Uterus (tissue), 4 donors: Measurements from ENCODE around the gene RPS27. TPM values are rescaled to one million over a fixed set of nuclear protein-coding genes. Genes with fewer than 3 reads are reported as not detected.

ENCODE experiments used
- DNase-seq, 2 donors: peaks; one replicate each; pipeline ENCODE4 v3.0.0-alpha.2; 2019 to 2020
- H3K27ac ChIP-seq, 2 donors: fragments of 200-600 bp; sonication (generic); 1 replicate in 1 of 2; 2 replicates in 1 of 2; pipeline ENCODE4 v1.5.1; 2016 to 2018
- H3K27me3 ChIP-seq, 2 donors: fragments of 200-600 bp; sonication (generic); one replicate each; pipeline ENCODE4 v1.5.1; 2018 to 2019; ENCODE audit warnings: control low read depth in 1 of 2
- H3K36me3 ChIP-seq, 2 donors: fragments of 200-600 bp; sonication (generic); one replicate each; pipeline ENCODE4 v1.5.1; 2019; ENCODE audit warnings: control low read depth in 1 of 2
- H3K4me1 ChIP-seq, 2 donors: fragments of 200-600 bp; sonication (generic); one replicate each; pipeline ENCODE4 v1.5.1; 2018 to 2019; ENCODE audit warnings: control low read depth in 1 of 2
- H3K4me3 ChIP-seq, 2 donors: fragments of 200-600 bp; sonication (generic); 1 replicate in 1 of 2; 2 replicates in 1 of 2; pipeline ENCODE4 v1.5.1; 2018 to 2019; ENCODE audit warnings: mild to moderate bottlenecking in 1 of 2
- H3K9me3 ChIP-seq, 2 donors: fragments of 200-600 bp; sonication (generic); one replicate each; pipeline ENCODE4 v1.5.1; 2019; ENCODE audit warnings: control low read depth in 1 of 2
- POLR2A ChIP-seq, 2 donors: fragments of 450-650 bp; IDR thresholded peaks; one replicate each; pipeline ENCODE4 v1.6.1; 2016; ENCODE audit warnings: antibody characterized with exemption in 2 of 2, mild to moderate bottlenecking in 1 of 2, moderate library complexity in 1 of 2
- intact Hi-C: fragments of 100-400 bp; cut with DNase I; formaldehyde crosslinking; loops from one replicate; pipeline ENCODE4 v1.15.1; 2023; ENCODE audit warnings: low total_unique reads
- total RNA-seq, 4 donors: library from RNA; depleted of rRNA in 3 of 4; stranded (reverse); fragments of >200 nt in 3 of 4; gene quantifications; one replicate each; pipeline versions ENCODE4 v1.1.0 to v1.2.4, GENCODE V29; 2014 to 2023
- TF ChIP-seq, protein P1 (sequence below), 4 experiments: fragments of 200-600 bp in 2 of 4; fragments of 450-650 bp in 2 of 4; sonication (generic) in 2 of 4; IDR thresholded peaks; one replicate each; pipeline ENCODE4 v1.5.1; 2016 to 2019; ENCODE audit warnings: antibody characterized with exemption in 4 of 4, mild to moderate bottlenecking in 2 of 4, moderate library complexity in 1 of 4
- donor health status: DM: yes; HTN: yes; CAD: no.

The RPS27 gene
- total RNA-seq, 4 donors from 2014 or later, result 826 to 6,388 (median 2,664) TPM

DNA sequence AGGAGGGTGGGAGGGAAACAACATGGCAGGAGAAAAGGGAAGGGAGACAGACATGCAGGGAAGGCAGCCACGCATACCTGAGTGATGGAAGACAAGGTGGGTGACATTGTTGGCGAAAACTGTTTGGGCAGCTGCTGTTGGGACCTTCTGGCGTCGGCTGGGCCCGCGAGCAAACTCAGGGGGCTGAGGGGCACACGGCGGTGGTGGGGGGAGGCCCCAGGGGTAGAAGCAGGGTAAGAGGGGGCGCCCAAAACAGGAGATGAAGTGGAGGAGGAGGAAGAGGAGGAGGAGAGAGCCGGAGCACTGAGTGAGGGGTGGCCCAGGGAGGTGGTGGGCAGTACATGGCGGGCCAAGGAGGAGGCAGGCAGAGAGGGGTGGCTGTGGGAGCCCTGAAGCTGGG, 39.4 kb upstream of the RPS27 start:
- intact Hi-C loops, result no loop called here
- no peak for DNase-seq
- H3K9me3 ChIP-seq, result no peaks in the 10 kb centered on the region
- no peak overlapping the region for H3K27ac ChIP-seq
- peaks cover 0 to 4% of the 10 kb centered on the region in 2 donors for H3K4me1 ChIP-seq
- no peaks in the 10 kb centered on the region for H3K27me3 ChIP-seq
- TF ChIP-seq POLR2A (IDR thresholded peaks at IDR 0.05), result no peak
- TF ChIP-seq, protein P1, sequence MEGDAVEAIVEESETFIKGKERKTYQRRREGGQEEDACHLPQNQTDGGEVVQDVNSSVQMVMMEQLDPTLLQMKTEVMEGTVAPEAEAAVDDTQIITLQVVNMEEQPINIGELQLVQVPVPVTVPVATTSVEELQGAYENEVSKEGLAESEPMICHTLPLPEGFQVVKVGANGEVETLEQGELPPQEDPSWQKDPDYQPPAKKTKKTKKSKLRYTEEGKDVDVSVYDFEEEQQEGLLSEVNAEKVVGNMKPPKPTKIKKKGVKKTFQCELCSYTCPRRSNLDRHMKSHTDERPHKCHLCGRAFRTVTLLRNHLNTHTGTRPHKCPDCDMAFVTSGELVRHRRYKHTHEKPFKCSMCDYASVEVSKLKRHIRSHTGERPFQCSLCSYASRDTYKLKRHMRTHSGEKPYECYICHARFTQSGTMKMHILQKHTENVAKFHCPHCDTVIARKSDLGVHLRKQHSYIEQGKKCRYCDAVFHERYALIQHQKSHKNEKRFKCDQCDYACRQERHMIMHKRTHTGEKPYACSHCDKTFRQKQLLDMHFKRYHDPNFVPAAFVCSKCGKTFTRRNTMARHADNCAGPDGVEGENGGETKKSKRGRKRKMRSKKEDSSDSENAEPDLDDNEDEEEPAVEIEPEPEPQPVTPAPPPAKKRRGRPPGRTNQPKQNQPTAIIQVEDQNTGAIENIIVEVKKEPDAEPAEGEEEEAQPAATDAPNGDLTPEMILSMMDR (IDR thresholded peaks at IDR 0.05), result no peak
- no peak overlapping the region for H3K4me3 ChIP-seq
- no peaks in the 10 kb centered on the region for H3K36me3 ChIP-seq

DNA sequence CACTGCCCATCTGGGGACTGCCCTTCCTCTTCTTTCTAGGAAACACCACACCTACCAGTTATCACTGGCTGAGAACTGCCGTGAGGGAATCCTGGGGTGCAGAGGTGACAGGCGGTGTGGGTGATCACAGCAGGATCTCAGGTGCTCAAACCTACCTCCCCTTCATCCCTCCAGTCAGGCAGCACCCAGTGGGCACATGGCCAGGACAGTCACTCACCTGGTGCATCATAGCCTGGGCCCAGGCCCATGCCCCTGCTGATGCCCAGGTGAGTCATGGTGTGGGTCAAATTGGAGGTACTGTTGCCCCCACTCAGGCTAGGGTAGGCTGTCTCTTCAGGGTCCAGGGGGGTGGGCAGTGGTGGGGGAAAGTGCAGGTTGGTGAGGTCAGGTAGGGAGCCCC, 38.8 kb upstream of the RPS27 start:
- intact Hi-C loops, result no loop called here
- DNase-seq, result no peak
- peaks cover 3 to 10% of the 10 kb centered on the region in 2 donors for H3K4me1 ChIP-seq
- TF ChIP-seq, protein P1 (IDR thresholded peaks at IDR 0.05), result no peak
- TF ChIP-seq POLR2A (IDR thresholded peaks at IDR 0.05), result no peak
- H3K9me3 ChIP-seq, result no peaks in the 10 kb centered on the region
- H3K36me3 ChIP-seq, result no peaks in the 10 kb centered on the region
- H3K27ac ChIP-seq, result no peak overlapping the region
- H3K27me3 ChIP-seq, result no peaks in the 10 kb centered on the region
- no peak overlapping the region for H3K4me3 ChIP-seq

DNA sequence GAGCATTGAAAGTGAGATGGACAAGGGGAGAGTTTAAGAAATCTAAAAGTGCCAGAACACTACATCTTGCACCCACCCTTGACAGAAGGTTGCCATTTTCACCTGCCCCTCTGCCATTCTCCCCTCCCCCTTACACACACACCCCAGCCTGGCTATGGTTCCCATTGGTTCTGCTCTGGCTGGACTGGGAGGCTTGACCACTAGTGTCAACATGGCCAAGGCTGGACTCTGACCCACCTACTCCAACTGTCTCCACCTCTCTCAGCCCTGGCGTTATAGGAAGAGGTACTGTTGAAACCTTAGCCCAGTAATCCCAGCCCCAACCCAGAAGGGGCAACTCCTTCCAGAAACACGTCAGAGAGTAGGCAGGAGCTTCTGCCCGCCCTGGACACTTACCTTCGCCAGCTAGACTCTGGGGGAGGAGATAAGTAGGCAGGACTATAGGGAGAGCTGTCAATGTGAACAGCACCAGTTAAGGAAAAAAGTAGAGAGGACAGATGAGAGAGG, 36.6 kb upstream of the RPS27 start:
- Histone ChIP-seq H3K4me1 (peaks cover 6 to 12% of the 10 kb centered on the region in 2 donors), H3K9me3 (no peaks in the 10 kb centered on the region), H3K36me3 (no peaks in the 10 kb centered on the region), H3K27me3 (no peaks in the 10 kb centered on the region), H3K27ac (no peak overlapping the region), H3K4me3 (no peak overlapping the region)
- no peak for TF ChIP-seq POLR2A (IDR thresholded peaks at IDR 0.05)
- TF ChIP-seq, protein P1 (IDR thresholded peaks at IDR 0.05), result no peak
- intact Hi-C loops, result no loop called here
- no peak for DNase-seq

DNA sequence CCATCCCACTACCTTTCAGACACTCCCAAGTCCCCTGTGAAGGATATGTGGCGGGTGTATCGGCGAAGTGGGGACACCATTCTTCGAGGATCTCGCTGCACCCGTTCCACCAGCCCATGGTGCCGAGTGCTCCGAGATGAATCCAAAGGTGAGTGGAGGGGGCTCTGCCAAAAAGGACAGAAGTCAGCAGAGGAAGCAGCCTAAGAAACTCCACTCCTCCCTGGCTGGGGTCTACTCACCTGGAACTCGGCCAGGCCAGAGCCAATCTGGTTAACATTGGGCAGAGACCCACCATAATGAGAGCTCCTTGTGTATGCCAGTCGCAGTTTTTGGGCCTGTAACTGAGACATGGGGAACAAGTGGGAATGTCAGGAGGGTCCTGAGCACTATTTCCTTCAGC, 35.7 kb upstream of the RPS27 start:
- Histone ChIP-seq H3K4me3 (no peak overlapping the region), H3K9me3 (no peaks in the 10 kb centered on the region), H3K36me3 (no peaks in the 10 kb centered on the region), H3K27ac (no peak overlapping the region), H3K27me3 (no peaks in the 10 kb centered on the region), H3K4me1 (peaks cover 6 to 12% of the 10 kb centered on the region in 2 donors)
- intact Hi-C loops, result no loop called here
- TF ChIP-seq, protein P1 (IDR thresholded peaks at IDR 0.05), result no peak
- TF ChIP-seq POLR2A (IDR thresholded peaks at IDR 0.05), result no peak
- DNase-seq, result no peak

DNA sequence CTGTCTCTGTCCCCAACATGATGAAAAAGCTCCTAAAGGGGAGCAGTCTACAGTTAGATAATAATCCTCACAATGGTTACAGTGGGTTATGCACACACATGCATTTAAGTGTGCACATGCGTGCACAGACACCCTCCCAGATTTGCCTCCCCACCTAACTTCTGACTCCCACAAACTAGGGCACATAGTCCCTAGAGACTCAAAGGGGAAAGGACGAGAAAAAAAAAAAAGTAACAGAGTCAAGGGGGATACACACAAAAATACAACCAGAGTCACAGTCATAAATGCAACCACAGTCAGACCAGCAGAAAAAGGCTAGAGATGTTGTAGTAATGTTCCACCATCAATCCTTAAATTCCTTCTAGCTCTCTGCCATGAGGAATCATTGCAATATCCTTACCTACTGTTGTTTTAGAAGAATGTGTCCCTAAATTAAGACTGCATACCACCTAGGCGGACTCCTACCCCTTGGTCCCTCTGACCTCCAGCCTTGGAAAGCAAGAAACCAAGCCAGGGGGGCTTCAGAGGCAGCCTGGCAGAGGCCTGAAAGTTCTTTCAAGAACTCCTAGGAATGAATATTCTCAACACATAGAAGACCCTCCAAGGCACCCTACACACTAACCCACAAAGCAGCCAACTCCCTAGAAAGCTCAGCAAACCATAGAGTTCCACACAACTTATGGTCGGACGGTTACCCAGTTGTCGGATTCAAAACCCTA, 33.4 kb upstream of the RPS27 start:
- Histone ChIP-seq H3K9me3 (no peaks in the 10 kb centered on the region), H3K4me3 (peak overlapping the region; percentile 86 to 94), H3K27ac (peak overlapping the region; percentile 85 to 86), H3K27me3 (no peaks in the 10 kb centered on the region), H3K4me1 (peaks cover 6 to 20% of the 10 kb centered on the region in 2 donors), H3K36me3 (no peaks in the 10 kb centered on the region)
- intact Hi-C loops, result no loop called here
- TF ChIP-seq, protein P1 (IDR thresholded peaks at IDR 0.05), result no peak
- no peak for TF ChIP-seq POLR2A (IDR thresholded peaks at IDR 0.05)
- no peak for DNase-seq
